C4-2B (cell line): Measurements from ENCODE around the gene CACNA1H.

ENCODE experiments used
- CTCF ChIP-seq: fragments of 450-650 bp; conservative IDR thresholded peaks from 2 replicates; pipeline ENCODE4 v1.5.1; 2017; ENCODE audit warnings: mild to moderate bottlenecking
- ZFX ChIP-seq: fragments of 450-650 bp; IDR thresholded peaks from 2 replicates; pipeline ENCODE4 v1.6.1; 2017

GRCh38 chr16:1171854-1172428 lies 19.0 kb downstream of the CACNA1H start:
- no peak for TF ChIP-seq CTCF
- no peak for TF ChIP-seq ZFX
